GM12878 (cell line): Measurements from ENCODE around the gene HHIPL1. TPM values are rescaled to one million over a fixed set of nuclear protein-coding genes. Genes with fewer than 3 reads are reported as not detected.

Experiments
- ATAC-seq: fragments of 200-7000 bp; cut with Tn5 transposase; 3 replicates; pipeline ENCODE4 v1.9.1; 2020; ENCODE audit warnings: mild to moderate bottlenecking, moderate library complexity
- BruUV-seq: library from RNA; stranded (reverse); fragments of 400-500 nt; replicated peaks from 2 replicates; lab custom pipeline; 2021; lab: Mats Ljungman, UMichigan
- CTCF ChIA-PET: fragments of 300-600 bp; sonication (Branson Sonifier 250); formaldehyde crosslinking; extraction: SDS; loops from one replicate; lab custom pipeline; 2021; ENCODE audit warnings: inconsistent platforms; lab: Yijun Ruan, JAX
- POLR2A ChIA-PET: fragments of 350-600 bp; formaldehyde crosslinking; extraction: SDS; loops from one replicate; lab custom pipeline; 2021; ENCODE audit warnings: inconsistent platforms; lab: Charles Lee
- RAD21 ChIA-PET: fragments of 300-600 bp; sonication (Branson Sonifier 250); formaldehyde crosslinking; loops from one replicate; lab custom pipeline; 2023; ENCODE audit warnings: antibody characterized with exemption; ENCODE audit not compliant: unreplicated experiment; lab: Charles Lee
- SMC1A ChIA-PET: fragments of 300-600 bp; sonication (Branson Sonifier 250); formaldehyde crosslinking; loops from one replicate; lab custom pipeline; 2023; ENCODE audit not compliant: unreplicated experiment, uncharacterized antibody; lab: Charles Lee
- DNase-seq: peaks from one replicate; pipeline ENCODE4 v3.0.0-alpha.2; 2011; ENCODE audit warnings: low read depth, low spot score
- FAIRE-seq: peaks from 3 replicates; lab custom pipeline; 2011; peaks lifted over from hg19 to GRCh38; lab: Jason Lieb, UNC
- H2AFZ ChIP-seq: 2 replicates; pipeline ENCODE4 v1.6.0; 2011; ENCODE audit warnings: low read depth, low read length, control low read depth; ENCODE audit not compliant: control insufficient read depth
- H3K27ac ChIP-seq: 2 replicates; pipeline ENCODE4 v1.5.1; 2011; ENCODE audit warnings: control low read depth; ENCODE audit not compliant: control insufficient read depth, insufficient read depth
- H3K27me3 ChIP-seq, 2 experiments: replicated peaks in 1 of 2; 2 replicates each; pipeline versions ENCODE4 v1.6.0 to v1.6.1; 2011; ENCODE audit warnings: low read length in 1 of 2; ENCODE audit not compliant: control insufficient read depth in 2 of 2, insufficient read depth in 2 of 2
- H3K36me3 ChIP-seq, 2 experiments: 2 replicates each; pipeline ENCODE4 v1.5.1; 2011; ENCODE audit warnings: low read length in 1 of 2; ENCODE audit not compliant: control insufficient read depth in 2 of 2, insufficient read depth in 2 of 2
- H3K4me1 ChIP-seq: 2 replicates; pipeline ENCODE4 v1.6.1; 2011; ENCODE audit warnings: mild to moderate bottlenecking, low read length, moderate library complexity, mixed read lengths; ENCODE audit not compliant: control insufficient read depth, insufficient read depth
- H3K4me2 ChIP-seq: 2 replicates; pipeline ENCODE4 v1.6.0; 2011; ENCODE audit warnings: control low read depth; ENCODE audit not compliant: control insufficient read depth, insufficient read depth
- H3K4me3 ChIP-seq: fragments of 200-600 bp; sonication (generic); 2 replicates; pipeline ENCODE4 v1.5.1; 2016
- H3K79me2 ChIP-seq: 2 replicates; pipeline ENCODE4 v1.6.0; 2011; ENCODE audit warnings: low read length; ENCODE audit not compliant: control insufficient read depth, insufficient read depth
- H3K9ac ChIP-seq: 2 replicates; pipeline ENCODE4 v1.8.0; 2011; ENCODE audit warnings: low read length, control low read depth, mixed read lengths; ENCODE audit not compliant: control insufficient read depth, insufficient read depth
- H3K9me3 ChIP-seq: replicated peaks from 3 replicates; pipeline ENCODE4 v1.5.1; 2011; ENCODE audit warnings: mild to moderate bottlenecking, low read length; ENCODE audit not compliant: control insufficient read depth, insufficient read depth
- H4K20me1 ChIP-seq: 2 replicates; pipeline ENCODE4 v1.6.0; 2011; ENCODE audit not compliant: control insufficient read depth, insufficient read depth
- CREB1 ChIP-seq: IDR thresholded peaks from 2 replicates; pipeline ENCODE4 v1.6.1; 2012; ENCODE audit warnings: low read depth, mild to moderate bottlenecking, inconsistent platforms
- E2F8 ChIP-seq: fragments of 450-650 bp; IDR thresholded peaks from 2 replicates; pipeline ENCODE4 v1.6.1; 2018; ENCODE audit warnings: mild to moderate bottlenecking, low read depth, moderate library complexity; ENCODE audit not compliant: partially characterized antibody
- EED ChIP-seq: sonication (generic); IDR thresholded peaks from 2 replicates; pipeline ENCODE4 v1.6.1; 2016; ENCODE audit warnings: antibody characterized with exemption, low read depth
- EGR1 ChIP-seq, 2 experiments: IDR thresholded peaks; 1 replicate in 1 of 2; 2 replicates in 1 of 2; pipeline ENCODE4 v1.6.1; 2011 to 2012; ENCODE audit warnings: low read depth in 2 of 2, low read length in 2 of 2, borderline replicate concordance in 1 of 2, mild to moderate bottlenecking in 1 of 2, moderate library complexity in 1 of 2
- ETV6 ChIP-seq, 2 experiments: fragments of 450-650 bp in 1 of 2; IDR thresholded peaks in 1 of 2; conservative IDR thresholded peaks in 1 of 2; 2 replicates each; pipeline ENCODE4 v1.6.1; 2014; ENCODE audit warnings: antibody characterized with exemption in 1 of 2, borderline replicate concordance in 1 of 2, low read depth in 1 of 2, mild to moderate bottlenecking in 1 of 2, moderate library complexity in 1 of 2
- FOS ChIP-seq: IDR thresholded peaks from 3 replicates; pipeline ENCODE4 v1.6.1; 2011; ENCODE audit warnings: borderline replicate concordance; ENCODE audit not compliant: insufficient read length; ENCODE audit errors: extremely low read depth
- JUNB ChIP-seq: IDR thresholded peaks from 2 replicates; pipeline ENCODE4 v1.6.1; 2016; ENCODE audit warnings: antibody characterized with exemption, mild to moderate bottlenecking
- MAX ChIP-seq: IDR thresholded peaks from 2 replicates; pipeline ENCODE4 v1.6.1; 2012; ENCODE audit warnings: low read depth, low read length, improper control_type of control experiment
- MTA2 ChIP-seq: fragments of 450-650 bp; IDR thresholded peaks from 2 replicates; pipeline ENCODE4 v1.6.1; 2016; ENCODE audit warnings: low read depth, mild to moderate bottlenecking, moderate library complexity
- NFYA ChIP-seq: IDR thresholded peaks from 2 replicates; pipeline ENCODE4 v1.6.1; 2011; ENCODE audit warnings: low read depth, mild to moderate bottlenecking, low read length, improper control_type of control experiment, borderline replicate concordance
- RCOR1 ChIP-seq: conservative IDR thresholded peaks from 2 replicates; pipeline ENCODE4 v1.6.1; 2012; ENCODE audit warnings: low read depth, low read length, improper control_type of control experiment
- TARDBP ChIP-seq: IDR thresholded peaks from 2 replicates; pipeline ENCODE4 v1.6.1; 2016; ENCODE audit warnings: borderline replicate concordance
- ZNF592 ChIP-seq: fragments of 450-650 bp; IDR thresholded peaks from 2 replicates; pipeline ENCODE4 v1.6.1; 2017; ENCODE audit warnings: mild to moderate bottlenecking, moderate library complexity
- WGBS: methylation state at CpG from one replicate; pipeline ENCODE4 v1.1.6; 2016; ENCODE audit warnings: low lambda C conversion rate; ENCODE audit not compliant: insufficient replicate concordance, insufficient coverage; ENCODE audit errors: missing lambda C conversion rate; 5-methylcytosine and 5-hydroxymethylcytosine counted together
- in situ Hi-C: fragments of 300-500 bp; cut with MboI; formaldehyde crosslinking; loops from 9 replicates; pipeline ENCODE4 v1.14.3; 2018; ENCODE audit warnings: mixed read lengths
- intact Hi-C: fragments of 100-400 bp; cut with micrococcal nuclease; formaldehyde crosslinking; loops from one replicate; pipeline ENCODE4 v1.14.2; 2022; ENCODE audit not compliant: unreplicated experiment
- polyA plus RNA-seq, 11 experiments: library from polyadenylated mRNA; depleted of rRNA in 4 of 11; unstranded in 6 of 11; stranded (reverse) in 5 of 11; fragments of >200 nt; fragmentation: Nextera tagmentation in 4 of 11; fragmentation: Illumina TruSeq in 1 of 11; extraction: Ambion mirVana in 4 of 11; extraction: Trizol in 1 of 11; gene quantifications; 1 replicate in 1 of 11; 2 replicates in 10 of 11; pipeline versions ENCODE4 v1.2.1 to v1.2.3, GENCODE V29; 2011 to 2016; ENCODE audit warnings: inconsistent platforms in 2 of 11, missing spikeins in 2 of 11, low read depth in 1 of 11
- total RNA-seq, 4 experiments: library from RNA; depleted of rRNA in 3 of 4; stranded (reverse); fragments of >200 nt in 3 of 4; fragmentation: Illumina TruSeq in 1 of 4; extraction: Trizol in 1 of 4; gene quantifications; 2 replicates each; pipeline versions ENCODE4 v1.2.1 to v1.2.3, GENCODE V29; 2013 to 2021

The HHIPL1 gene
- total and polyA plus RNA-seq, 10 of the 15 experiments (the other 5 are each of a cell fraction or from before 2014, with no cell fraction given): 0.09 TPM; not detected in 9

DNA sequence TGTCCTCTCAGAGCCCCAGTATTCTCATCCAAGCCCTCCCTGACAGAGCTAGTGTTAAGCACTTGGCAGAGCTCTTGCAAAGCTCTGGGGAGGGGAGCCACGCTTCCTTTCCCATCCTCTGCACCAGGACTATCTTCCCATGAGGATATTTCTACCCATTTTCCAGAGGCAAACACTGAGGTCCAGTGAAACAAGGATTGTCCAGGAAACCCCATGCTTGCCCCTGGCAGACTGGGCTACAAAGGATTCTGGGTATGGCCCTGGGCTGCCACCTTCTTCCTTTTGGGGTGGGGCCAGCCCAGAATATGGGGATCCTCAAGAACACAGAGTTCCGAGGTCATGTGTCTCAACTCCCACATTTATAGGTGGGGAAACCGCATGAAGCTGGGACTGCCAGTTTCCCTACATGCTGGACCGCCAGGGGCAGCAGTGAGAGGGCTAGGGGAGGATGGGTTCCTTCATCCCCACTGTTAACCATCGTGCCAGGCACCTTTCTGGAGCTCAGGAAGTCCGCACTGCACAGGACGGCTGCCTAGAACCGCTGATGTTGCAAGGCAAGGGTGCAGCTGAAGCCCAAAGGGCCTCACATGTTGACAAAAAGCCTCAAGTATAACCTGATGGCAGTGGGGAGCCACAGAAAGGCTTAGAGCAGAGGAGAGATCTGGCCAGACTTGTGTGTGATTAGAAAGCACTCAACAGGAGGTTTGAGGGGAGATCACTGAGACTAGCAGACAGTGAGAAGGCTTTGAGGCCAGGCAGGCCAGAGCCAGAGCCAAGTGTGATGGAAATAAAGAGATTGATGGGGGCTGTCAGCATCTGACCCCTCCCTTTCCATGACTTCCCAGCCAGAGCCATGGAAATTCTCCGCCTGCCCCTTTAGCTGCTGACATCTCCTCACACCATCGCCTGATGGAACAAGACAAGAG, 35.4 kb upstream of the HHIPL1 start:
- RAD21 ChIA-PET: no interaction called here
- Histone ChIP-seq H3K36me3 (no peaks in the 10 kb centered on the region), H3K4me3 (no peak overlapping the region), H3K27me3 (no peaks in the 10 kb centered on the region; a peak in 1 of 4 replicates), H3K4me1 (peaks cover 5% of the 10 kb centered on the region; the same call in 1 of the 2 replicates), H3K27ac (no peak overlapping the region), H3K4me2 (no peak overlapping the region), H2AFZ (no peak overlapping the region), H3K9me3 (no peaks in the 10 kb centered on the region), H4K20me1 (no peaks in the 10 kb centered on the region), H3K9ac (no peak overlapping the region), H3K79me2 (no peaks in the 10 kb centered on the region)
- intact Hi-C loops: no loop called here
- SMC1A ChIA-PET: no interaction called here
- no TSS peak for BruUV-seq
- POLR2A ChIA-PET: no interaction called here
- WGBS: 10% methylated on average over 10 of the region's 10 CpGs
- in situ Hi-C loops: no loop called here
- CTCF ChIA-PET: interaction anchor here (1.2 kb wide), 1 partner anchor 46 kb away, joined by 3 read pairs; no protein-coding TSS in a partner anchor
- FAIRE-seq: no peak
- no peak for ATAC-seq
- DNase-seq: no peak
- no peak for TF ChIP-seq FOS
- TF ChIP-seq MTA2: no peak
- no peak for TF ChIP-seq RCOR1
- TF ChIP-seq ETV6 (conservative IDR thresholded peaks at IDR 0.05 in 1 of 2, IDR thresholded peaks at IDR 0.05 in 1 of 2; ENCODE audit: borderline replicate concordance in 1 of 2, low read depth in 1 of 2): no peak
- TF ChIP-seq ZNF592: no peak
- TF ChIP-seq E2F8: no peak
- no peak for TF ChIP-seq CREB1
- TF ChIP-seq EED: no peak
- no peak for TF ChIP-seq EGR1 (IDR thresholded peaks at IDR 0.05; ENCODE audit: borderline replicate concordance in 1 of 2, low read depth in 2 of 2, low read length in 2 of 2)
- TF ChIP-seq MAX: no peak
- TF ChIP-seq TARDBP: no peak
- no peak for TF ChIP-seq NFYA
- TF ChIP-seq JUNB: no peak
